ENCODE results near the gene POU6F1.

- TF ChIP-seq CTCF (conservative IDR thresholded peaks at IDR 0.05 in 1 of 2, IDR thresholded peaks at IDR 0.05 in 1 of 2; ENCODE audit: extremely low read depth in 1 of 2, insufficient read depth in 1 of 2, low read depth in 1 of 2, low read length in 2 of 2) (no peak), EZH2 (IDR thresholded peaks at IDR 0.05; ENCODE audit: borderline replicate concordance, low read length) (no peak)
Observed at GRCh38 chr12:51225771-51226170, 7.9 kb upstream of the POU6F1 start.
